Measurements from ENCODE around the gene LYRM4.

LYRM4 gene

GRCh38 chr6:5290500-5290899 is 29.8 kb upstream of the LYRM4 start:
- no peak for TF ChIP-seq CTCF (IDR thresholded peaks at IDR 0.05)
- TF ChIP-seq ZFX (IDR thresholded peaks at IDR 0.05; ENCODE audit: borderline replicate concordance): no peak

DNA sequence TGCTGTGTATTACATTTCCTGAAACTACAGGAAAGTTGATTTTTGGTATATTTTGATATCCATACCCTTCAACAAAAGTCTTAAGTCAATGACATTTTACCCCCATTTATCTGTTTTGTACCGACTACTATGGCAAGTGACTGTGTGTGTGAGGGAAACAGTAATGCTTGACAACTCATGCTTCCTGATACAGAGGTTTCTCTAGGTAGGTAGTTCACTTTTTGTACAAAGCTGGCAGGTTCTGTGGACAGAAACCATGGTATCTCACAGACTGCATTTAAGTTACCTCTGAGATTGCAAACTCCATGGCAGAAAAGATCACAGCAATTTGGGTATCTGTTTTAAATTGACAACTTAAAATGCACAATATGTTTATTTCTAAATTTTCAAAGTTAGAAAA is 29.3 kb upstream of the LYRM4 start:
- H3K27ac ChIP-seq: no peak overlapping the region
- no peak for TF ChIP-seq ZFX (IDR thresholded peaks at IDR 0.05; ENCODE audit: borderline replicate concordance)

More at GRCh38 chr6:5290500-5290899, 29.8 kb upstream of the LYRM4 start:
- no peak overlapping the region for H3K27ac ChIP-seq

- H3K27ac ChIP-seq: no peak overlapping the region
These were observed 27.2 kb upstream of the LYRM4 start for GRCh38 chr6:5287966-5288297.

DNA sequence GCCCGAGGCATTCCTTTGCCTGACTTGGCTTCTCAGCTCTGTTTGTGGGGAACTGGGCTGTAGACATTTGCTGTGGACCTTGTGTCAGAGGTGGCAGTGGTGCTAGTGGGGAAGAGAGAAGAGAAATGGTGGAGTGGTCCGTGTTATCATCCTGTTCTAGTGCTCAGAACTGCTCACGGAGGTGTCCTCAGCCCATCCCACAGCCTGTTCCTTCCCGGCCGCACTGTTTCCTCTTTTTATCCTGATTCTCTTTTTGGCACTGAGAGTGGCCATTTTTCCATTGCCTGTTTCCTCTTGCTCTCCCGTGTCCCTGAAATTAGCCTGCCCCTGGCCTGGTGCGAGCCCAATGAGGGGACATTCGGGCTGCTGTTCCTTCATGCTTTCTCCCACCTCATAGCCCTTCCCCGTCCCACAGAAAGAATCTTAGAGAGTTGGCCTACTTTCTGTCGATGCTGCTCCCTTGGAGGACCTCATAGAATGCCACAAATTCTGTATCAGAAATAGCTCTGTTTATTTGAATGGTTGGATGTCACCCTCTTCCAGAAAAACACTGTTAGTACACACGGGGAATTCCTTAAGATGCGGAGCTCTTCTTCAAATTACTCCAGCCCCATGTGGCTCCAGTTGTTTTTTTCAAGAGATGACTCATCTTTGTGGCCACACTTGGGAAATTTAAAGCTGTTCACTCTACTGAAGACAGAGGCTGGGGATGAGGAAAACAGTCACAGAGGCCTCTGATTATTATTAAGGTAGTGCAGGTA is 26.6 kb upstream of the LYRM4 start:
- no peak for TF ChIP-seq CTCF (IDR thresholded peaks at IDR 0.05)
- no peak for TF ChIP-seq ZFX (IDR thresholded peaks at IDR 0.05; ENCODE audit: borderline replicate concordance)
- no peak overlapping the region for H3K27ac ChIP-seq

More at GRCh38 chr6:5287966-5288297, 27.2 kb upstream of the LYRM4 start:
- TF ChIP-seq ZFX (IDR thresholded peaks at IDR 0.05; ENCODE audit: borderline replicate concordance) (no peak), CTCF (IDR thresholded peaks at IDR 0.05) (no peak)

DNA sequence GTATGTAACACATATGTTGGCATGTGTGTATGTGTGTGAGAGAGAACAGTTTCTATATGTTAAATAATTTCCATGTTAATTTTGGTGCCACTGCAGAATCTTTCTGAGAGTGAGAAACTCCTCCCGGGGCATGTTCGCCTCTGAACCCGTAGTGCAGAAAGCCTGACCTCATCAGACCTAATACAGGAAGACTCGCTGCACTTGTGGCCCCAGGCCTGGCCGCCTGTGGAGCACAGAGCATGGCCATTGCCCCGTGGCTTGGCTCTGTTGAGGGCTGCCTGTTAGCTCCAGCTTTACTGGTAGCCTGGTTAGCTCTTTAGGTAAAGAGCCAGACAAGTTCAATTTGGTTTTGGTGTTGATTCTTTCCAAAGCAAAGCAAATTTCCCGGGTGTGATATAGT is 26.0 kb upstream of the LYRM4 start:
- TF ChIP-seq CTCF (IDR thresholded peaks at IDR 0.05) (no peak), ZFX (IDR thresholded peaks at IDR 0.05; ENCODE audit: borderline replicate concordance) (no peak)
- no peak overlapping the region for H3K27ac ChIP-seq

DNA sequence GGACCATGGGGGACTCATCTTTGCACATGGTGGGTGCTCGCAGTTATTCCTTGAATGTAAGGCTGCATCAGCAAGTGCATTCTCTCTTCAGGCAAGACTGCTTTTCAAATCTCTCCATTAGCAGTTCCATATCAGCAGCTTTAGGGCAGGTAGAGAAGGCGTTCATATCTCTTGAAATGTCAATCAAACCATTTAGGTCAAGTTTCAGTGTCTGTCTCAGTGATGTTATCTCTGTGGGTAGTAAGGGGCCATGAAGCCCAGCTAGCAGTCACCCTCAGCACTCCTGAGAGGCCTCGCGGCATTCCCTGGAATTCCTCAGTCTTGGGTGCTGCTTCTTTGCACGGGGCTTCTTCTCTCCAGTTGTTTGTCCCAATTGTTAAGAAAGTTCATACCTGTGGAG is 24.8 kb upstream of the LYRM4 start:
- no peak overlapping the region for H3K27ac ChIP-seq
- TF ChIP-seq ZFX (IDR thresholded peaks at IDR 0.05; ENCODE audit: borderline replicate concordance) (no peak), CTCF (IDR thresholded peaks at IDR 0.05) (no peak)

DNA sequence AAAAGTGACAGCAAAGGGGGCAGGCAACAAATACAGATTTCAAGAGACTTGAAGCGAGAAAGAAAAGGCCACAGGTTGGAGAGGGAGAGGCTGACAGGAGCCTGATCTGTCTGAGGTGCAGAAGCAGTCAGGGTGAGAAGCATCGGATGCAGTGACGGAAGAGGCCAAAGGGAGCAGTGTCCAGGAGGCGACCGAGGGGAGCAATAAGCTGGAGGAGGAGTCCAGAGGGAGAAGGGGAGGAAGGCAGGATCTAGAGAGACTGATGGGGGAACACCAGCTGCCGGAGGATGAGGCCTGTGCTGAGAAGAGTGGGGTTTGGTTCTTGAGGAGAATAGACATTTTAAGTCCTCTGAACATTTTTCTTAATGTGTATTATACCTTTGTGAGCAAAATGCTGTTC is 24.3 kb upstream of the LYRM4 start:
- TF ChIP-seq ZFX (IDR thresholded peaks at IDR 0.05; ENCODE audit: borderline replicate concordance) (no peak), CTCF (IDR thresholded peaks at IDR 0.05) (no peak)

GRCh38 chr6:5282191-5282623 is 21.5 kb upstream of the LYRM4 start:
- TF ChIP-seq ZFX (IDR thresholded peaks at IDR 0.05; ENCODE audit: borderline replicate concordance) (no peak), CTCF (IDR thresholded peaks at IDR 0.05) (no peak)
- H3K27ac ChIP-seq: no peak overlapping the region

More for the DNA sequence above, 24.3 kb upstream of the LYRM4 start:
- H3K27ac ChIP-seq: no peak overlapping the region
